Eye (tissue), 1 donor: ENCODE data around the gene MAN1A1.
"Not testable (repeated sequence)": the region's sequence is repeated elsewhere in the genome, so short reads cannot be mapped to it uniquely, and the experiment has no call there.

Experiments
- DNase-seq: peaks from one replicate; pipeline ENCODE4 v3.0.0-alpha.2; 2015

Gene MAN1A1

GRCh38 chr6:119163006-119163405 is 186.6 kb downstream of the MAN1A1 start:
- DNase-seq: no peak

- no peak for DNase-seq
Observed at GRCh38 chr6:119162134-119162775, 187.3 kb downstream of the MAN1A1 start.

GRCh38 chr6:119161438-119161837 is 188.1 kb downstream of the MAN1A1 start:
- peak; percentile 53 for DNase-seq

GRCh38 chr6:119160911-119161310 is 188.7 kb downstream of the MAN1A1 start:
- no peak for DNase-seq

- DNase-seq: no peak
Observed at GRCh38 chr6:119158057-119158848, 191.3 kb downstream of the MAN1A1 start.

- DNase-seq: no peak
Observed at GRCh38 chr6:119157506-119157815, 192.1 kb downstream of the MAN1A1 start.

- DNase-seq: no peak
Observed at GRCh38 chr6:119156757-119157505, 192.6 kb downstream of the MAN1A1 start.

- not testable (repeated sequence) for DNase-seq
Observed at GRCh38 chr6:119156082-119156481, 193.5 kb downstream of the MAN1A1 start.

- DNase-seq: no peak
Observed at GRCh38 chr6:119152187-119152586, 197.4 kb downstream of the MAN1A1 start.

GRCh38 chr6:119148825-119149525 is 200.6 kb downstream of the MAN1A1 start:
- no peak for DNase-seq

GRCh38 chr6:119148098-119148824 is 201.3 kb downstream of the MAN1A1 start:
- peak; percentile 93 for DNase-seq

- no peak for DNase-seq
Observed at GRCh38 chr6:119147101-119148053, 202.2 kb downstream of the MAN1A1 start.

GRCh38 chr6:119145111-119145510 is 204.4 kb downstream of the MAN1A1 start:
- no peak for DNase-seq

- DNase-seq: no peak
Observed at GRCh38 chr6:119142637-119143036, 206.9 kb downstream of the MAN1A1 start.

- DNase-seq: no peak
Observed at GRCh38 chr6:119142041-119142440, 207.5 kb downstream of the MAN1A1 start.

- peak; percentile 76 for DNase-seq
Observed at GRCh38 chr6:119140196-119141140, 209.1 kb downstream of the MAN1A1 start.

- DNase-seq: peak; percentile 13
Observed at GRCh38 chr6:119138906-119139541, 210.5 kb downstream of the MAN1A1 start.

GRCh38 chr6:119137194-119138072 is 212.1 kb downstream of the MAN1A1 start:
- DNase-seq: no peak

GRCh38 chr6:119134752-119135151 is 214.8 kb downstream of the MAN1A1 start:
- no peak for DNase-seq
